Astrocyte (in vitro differentiated cells and primary cell): Measurements from ENCODE around the gene CCDC177. TPM values are rescaled to one million over a fixed set of nuclear protein-coding genes. Genes with fewer than 3 reads are reported as not detected.

ENCODE experiments used
- DNase-seq: peaks from one replicate; pipeline ENCODE4 v3.0.0-alpha.2; 2010; ENCODE audit warnings: low read depth
- FAIRE-seq: peaks from 2 replicates; lab custom pipeline; 2011; peaks lifted over from hg19 to GRCh38; lab: Jason Lieb, UNC
- H2AFZ ChIP-seq: 2 replicates; pipeline ENCODE4 v1.6.0; 2012; ENCODE audit warnings: low read depth, low read length, inconsistent platforms
- H3K27ac ChIP-seq: 2 replicates; pipeline ENCODE4 v1.5.1; 2011; ENCODE audit warnings: low read depth, low read length, inconsistent platforms
- H3K27me3 ChIP-seq: 2 replicates; pipeline ENCODE4 v1.6.0; 2011; ENCODE audit warnings: low read length, inconsistent platforms; ENCODE audit not compliant: insufficient read depth
- H3K36me3 ChIP-seq: 2 replicates; pipeline ENCODE4 v1.5.1; 2011; ENCODE audit warnings: low read length, inconsistent platforms; ENCODE audit not compliant: insufficient read depth
- H3K4me1 ChIP-seq: 2 replicates; pipeline ENCODE4 v1.5.1; 2011; ENCODE audit warnings: low read length, inconsistent platforms; ENCODE audit not compliant: insufficient read depth
- H3K4me2 ChIP-seq: 2 replicates; pipeline ENCODE4 v1.6.0; 2012; ENCODE audit warnings: low read length, inconsistent platforms
- H3K4me3 ChIP-seq: 2 replicates; pipeline ENCODE4 v1.5.1; 2011; ENCODE audit warnings: low read depth, mild to moderate bottlenecking, low read length, inconsistent platforms; ENCODE audit not compliant: insufficient read depth
- H3K79me2 ChIP-seq: 2 replicates; pipeline ENCODE4 v1.6.0; 2012; ENCODE audit warnings: mild to moderate bottlenecking, low read length, inconsistent platforms; ENCODE audit not compliant: insufficient read depth
- H3K9ac ChIP-seq: 2 replicates; pipeline ENCODE4 v1.6.0; 2012; ENCODE audit warnings: mild to moderate bottlenecking, low read length, inconsistent platforms
- H3K9me3 ChIP-seq: 2 replicates; pipeline ENCODE4 v1.5.1; 2012; ENCODE audit warnings: low read depth, mild to moderate bottlenecking, low read length, inconsistent platforms; ENCODE audit not compliant: insufficient read depth
- H4K20me1 ChIP-seq: 2 replicates; pipeline ENCODE4 v1.6.0; 2012; ENCODE audit warnings: low read length, inconsistent platforms; ENCODE audit not compliant: insufficient read depth
- H3K27ac Mint-ChIP-seq: one replicate; pipeline ENCODE4 v1.8.0; 2021; ENCODE audit warnings: mild to moderate bottlenecking, mixed read lengths; ENCODE audit not compliant: unreplicated experiment
- H3K27me3 Mint-ChIP-seq: one replicate; pipeline ENCODE4 v1.8.0; 2021; ENCODE audit warnings: low read depth, mixed read lengths; ENCODE audit not compliant: unreplicated experiment
- H3K36me3 Mint-ChIP-seq: one replicate; pipeline ENCODE4 v1.8.0; 2021; ENCODE audit warnings: low read depth, mixed read lengths; ENCODE audit not compliant: unreplicated experiment
- H3K4me1 Mint-ChIP-seq: one replicate; pipeline ENCODE4 v1.8.0; 2021; ENCODE audit warnings: low read depth, mixed read lengths; ENCODE audit not compliant: unreplicated experiment
- H3K4me3 Mint-ChIP-seq: one replicate; pipeline ENCODE4 v1.8.0; 2021; ENCODE audit warnings: mild to moderate bottlenecking, moderate library complexity, mixed read lengths; ENCODE audit not compliant: unreplicated experiment
- H3K9me3 Mint-ChIP-seq: one replicate; pipeline ENCODE4 v1.8.0; 2021; ENCODE audit warnings: mild to moderate bottlenecking, mixed read lengths; ENCODE audit not compliant: unreplicated experiment
- EZH2 ChIP-seq: IDR thresholded peaks from 2 replicates; pipeline ENCODE4 v1.6.1; 2012; ENCODE audit warnings: mild to moderate bottlenecking, low read length, inconsistent platforms; ENCODE audit not compliant: insufficient read depth
- total RNA-seq: library from RNA; stranded (reverse); gene quantifications from 2 replicates; pipeline ENCODE4 v1.2.1, GENCODE V29; 2021
- TF ChIP-seq, protein P1 (sequence below): IDR thresholded peaks from 2 replicates; pipeline ENCODE4 v1.5.1; 2011; ENCODE audit warnings: low read depth, mild to moderate bottlenecking, inconsistent platforms, low read length, moderate library complexity; ENCODE audit not compliant: insufficient read depth

The CCDC177 gene
- total RNA-seq, 1 donor from 2014 or later: not detected

DNA sequence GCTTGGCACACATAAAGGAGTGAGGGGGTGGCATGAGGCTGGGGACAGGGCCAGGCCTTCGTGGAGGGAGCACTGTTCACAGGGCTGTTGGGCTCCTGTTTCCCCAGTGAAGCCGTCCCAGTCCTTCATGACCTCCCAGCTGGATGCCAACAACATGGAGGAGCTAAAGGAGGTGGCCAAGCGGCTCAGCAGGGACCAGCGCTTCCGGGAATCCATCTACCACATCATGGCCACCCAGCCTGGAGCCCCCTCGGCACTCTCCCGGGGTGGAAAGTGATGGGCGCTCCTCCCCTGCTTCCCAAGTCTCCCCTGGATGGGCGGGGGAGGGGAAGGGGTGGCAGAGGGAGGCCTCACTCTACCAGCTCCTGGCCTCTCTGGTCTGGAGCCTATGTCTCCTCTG is 46.5 kb downstream of the CCDC177 start:
- FAIRE-seq: no peak
- no peak overlapping the region for H3K9ac ChIP-seq
- H3K36me3 ChIP-seq: no peaks in the 10 kb centered on the region
- no peak overlapping the region for H3K27ac ChIP-seq
- peaks cover 26% of the 10 kb centered on the region for H3K27me3 ChIP-seq
- H3K79me2 ChIP-seq: no peaks in the 10 kb centered on the region
- Mint-ChIP-seq H3K4me3 (no peak overlapping the region), H3K27me3 (peaks cover 54% of the 10 kb centered on the region), H3K27ac (no peak overlapping the region), H3K9me3 (no peaks in the 10 kb centered on the region), H3K36me3 (no peaks in the 10 kb centered on the region), H3K4me1 (no peaks in the 10 kb centered on the region)
- no peaks in the 10 kb centered on the region for H4K20me1 ChIP-seq
- TF ChIP-seq, protein P1, sequence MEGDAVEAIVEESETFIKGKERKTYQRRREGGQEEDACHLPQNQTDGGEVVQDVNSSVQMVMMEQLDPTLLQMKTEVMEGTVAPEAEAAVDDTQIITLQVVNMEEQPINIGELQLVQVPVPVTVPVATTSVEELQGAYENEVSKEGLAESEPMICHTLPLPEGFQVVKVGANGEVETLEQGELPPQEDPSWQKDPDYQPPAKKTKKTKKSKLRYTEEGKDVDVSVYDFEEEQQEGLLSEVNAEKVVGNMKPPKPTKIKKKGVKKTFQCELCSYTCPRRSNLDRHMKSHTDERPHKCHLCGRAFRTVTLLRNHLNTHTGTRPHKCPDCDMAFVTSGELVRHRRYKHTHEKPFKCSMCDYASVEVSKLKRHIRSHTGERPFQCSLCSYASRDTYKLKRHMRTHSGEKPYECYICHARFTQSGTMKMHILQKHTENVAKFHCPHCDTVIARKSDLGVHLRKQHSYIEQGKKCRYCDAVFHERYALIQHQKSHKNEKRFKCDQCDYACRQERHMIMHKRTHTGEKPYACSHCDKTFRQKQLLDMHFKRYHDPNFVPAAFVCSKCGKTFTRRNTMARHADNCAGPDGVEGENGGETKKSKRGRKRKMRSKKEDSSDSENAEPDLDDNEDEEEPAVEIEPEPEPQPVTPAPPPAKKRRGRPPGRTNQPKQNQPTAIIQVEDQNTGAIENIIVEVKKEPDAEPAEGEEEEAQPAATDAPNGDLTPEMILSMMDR: no peak
- TF ChIP-seq EZH2: no peak
- no peak overlapping the region for H2AFZ ChIP-seq
- no peak overlapping the region for H3K4me3 ChIP-seq
- no peak overlapping the region for H3K4me2 ChIP-seq
- H3K4me1 ChIP-seq: no peaks in the 10 kb centered on the region
- no peak for DNase-seq
- no peaks in the 10 kb centered on the region for H3K9me3 ChIP-seq

DNA sequence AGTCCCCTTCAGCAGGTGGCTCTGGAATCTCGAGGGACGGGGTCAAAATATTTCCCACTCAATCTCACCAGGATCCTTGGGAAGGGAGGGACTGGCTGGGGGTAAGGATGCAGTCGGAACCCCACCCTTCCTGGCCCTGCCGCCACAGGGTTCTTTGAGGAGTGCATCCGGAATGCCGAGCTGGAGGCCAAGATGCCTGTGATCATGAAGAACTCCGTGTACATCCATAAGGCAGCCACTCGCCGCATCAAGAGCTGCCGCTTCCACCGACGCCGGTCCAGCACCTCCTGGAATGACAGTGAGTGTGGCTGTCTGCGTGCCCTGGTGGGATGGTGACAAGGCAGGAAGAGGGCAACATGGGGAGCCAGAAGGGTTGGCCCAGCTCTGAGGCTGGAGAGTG is 47.0 kb downstream of the CCDC177 start:
- H3K27me3 ChIP-seq: peaks cover 26% of the 10 kb centered on the region
- no peak for FAIRE-seq
- no peak for TF ChIP-seq EZH2
- TF ChIP-seq, protein P1: no peak

DNA sequence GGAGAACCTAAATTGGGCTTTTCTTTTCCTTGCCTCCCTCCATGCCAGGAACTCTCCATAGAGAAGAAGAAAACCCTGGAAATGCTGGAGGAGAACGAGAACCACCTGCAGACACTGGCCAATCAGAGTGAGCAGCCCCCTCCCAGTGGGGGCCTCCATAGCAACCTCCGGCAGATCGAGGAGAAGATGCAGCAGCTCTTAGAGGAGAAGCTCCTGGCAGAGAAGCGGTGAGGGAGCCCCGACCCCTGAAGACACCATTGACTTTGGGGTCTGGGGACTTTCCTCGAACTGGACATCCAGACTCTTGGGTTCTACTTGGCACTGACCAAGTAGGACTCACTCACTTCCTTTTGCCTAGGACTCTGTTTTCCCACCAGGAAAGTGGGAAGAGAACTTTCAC is 48.8 kb downstream of the CCDC177 start:
- Mint-ChIP-seq H3K27me3 (peaks cover 46% of the 10 kb centered on the region), H3K9me3 (no peaks in the 10 kb centered on the region), H3K4me1 (no peaks in the 10 kb centered on the region), H3K4me3 (no peak overlapping the region), H3K36me3 (no peaks in the 10 kb centered on the region), H3K27ac (no peak overlapping the region)
- Histone ChIP-seq H3K27me3 (peaks cover 19% of the 10 kb centered on the region), H3K79me2 (no peaks in the 10 kb centered on the region), H3K4me3 (no peak overlapping the region), H3K9me3 (no peaks in the 10 kb centered on the region), H3K9ac (no peak overlapping the region), H2AFZ (no peak overlapping the region), H3K36me3 (no peaks in the 10 kb centered on the region), H4K20me1 (no peaks in the 10 kb centered on the region), H3K4me1 (no peaks in the 10 kb centered on the region), H3K4me2 (no peak overlapping the region), H3K27ac (no peak overlapping the region)
- FAIRE-seq (no peak), DNase-seq (no peak)
- TF ChIP-seq EZH2: no peak
- TF ChIP-seq, protein P1: no peak

More for the DNA sequence above, 47.0 kb downstream of the CCDC177 start:
- Mint-ChIP-seq H3K27ac (no peak overlapping the region), H3K4me3 (no peak overlapping the region), H3K27me3 (peaks cover 50% of the 10 kb centered on the region), H3K4me1 (no peaks in the 10 kb centered on the region), H3K9me3 (no peaks in the 10 kb centered on the region), H3K36me3 (no peaks in the 10 kb centered on the region)
- Histone ChIP-seq H3K79me2 (no peaks in the 10 kb centered on the region), H3K4me3 (no peak overlapping the region), H3K9ac (no peak overlapping the region), H2AFZ (no peak overlapping the region), H3K4me1 (no peaks in the 10 kb centered on the region), H3K9me3 (no peaks in the 10 kb centered on the region), H3K36me3 (no peaks in the 10 kb centered on the region), H3K4me2 (no peak overlapping the region), H4K20me1 (no peaks in the 10 kb centered on the region), H3K27ac (no peak overlapping the region)
- no peak for DNase-seq
